Dermis microvascular lymphatic vessel endothelial cell (primary cell): ENCODE data around the gene TAS2R41. TPM values are rescaled to one million over a fixed set of nuclear protein-coding genes. Genes with fewer than 3 reads are reported as not detected.

ENCODE experiments used
- DNase-seq, 2 donors: peaks; one replicate each; pipeline versions ENCODE4 v3.0.0 to v3.0.0-alpha.2; 2010; ENCODE audit warnings: low read depth in 2 of 2
- total RNA-seq: library from RNA; depleted of rRNA; stranded (reverse); fragments of >200 nt; gene quantifications from 2 replicates; pipeline ENCODE4 v1.2.1, GENCODE V29; 2014

TAS2R41 gene
- not detected in 2 replicates for total RNA-seq

- DNase-seq = no peak
These were observed at the start of gene TAS2R41 for GRCh38 chr7:143477501-143478150. Gene TAS2R41 (plus strand): TSS chr7:143477873. CDS start chr7:143477873, 0 bp downstream.

- DNase-seq = peak in 1 of 2 donors; percentile 27
These were observed 47.6 kb upstream of the TAS2R41 start for GRCh38 chr7:143429770-143430698.

- no peak for DNase-seq
These were observed 46.6 kb upstream of the TAS2R41 start for GRCh38 chr7:143431109-143431508.

- no peak for DNase-seq
These were observed 43.9 kb upstream of the TAS2R41 start for GRCh38 chr7:143433759-143434158.

DNA sequence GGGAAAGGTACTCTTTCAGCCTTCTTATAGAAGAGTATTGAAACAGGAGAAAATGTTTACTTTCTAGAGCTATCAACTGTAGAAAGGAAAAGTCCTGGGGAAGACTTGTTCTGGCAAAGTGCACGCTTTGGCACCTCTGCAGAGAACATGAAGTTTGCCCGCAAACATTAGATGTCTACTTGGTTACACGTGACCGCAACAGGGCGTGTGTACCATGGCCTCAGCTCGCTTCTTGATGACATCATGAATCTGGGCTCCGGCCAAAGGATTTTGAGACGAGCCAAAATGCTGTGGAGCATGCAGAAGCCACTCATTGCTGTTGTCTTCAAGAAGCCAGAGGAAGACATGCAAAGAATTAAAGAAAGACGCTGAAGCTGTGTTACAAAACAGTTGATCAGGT is 43.0 kb upstream of the TAS2R41 start:
- DNase-seq = no peak

GRCh38 chr7:143435266-143435665 is 42.4 kb upstream of the TAS2R41 start:
- DNase-seq = no peak

- DNase-seq = no peak
These were observed 41.2 kb upstream of the TAS2R41 start for GRCh38 chr7:143436325-143436946.

GRCh38 chr7:143437578-143437977 is 40.1 kb upstream of the TAS2R41 start:
- peak in 1 of 2 donors; percentile 10 for DNase-seq

DNA sequence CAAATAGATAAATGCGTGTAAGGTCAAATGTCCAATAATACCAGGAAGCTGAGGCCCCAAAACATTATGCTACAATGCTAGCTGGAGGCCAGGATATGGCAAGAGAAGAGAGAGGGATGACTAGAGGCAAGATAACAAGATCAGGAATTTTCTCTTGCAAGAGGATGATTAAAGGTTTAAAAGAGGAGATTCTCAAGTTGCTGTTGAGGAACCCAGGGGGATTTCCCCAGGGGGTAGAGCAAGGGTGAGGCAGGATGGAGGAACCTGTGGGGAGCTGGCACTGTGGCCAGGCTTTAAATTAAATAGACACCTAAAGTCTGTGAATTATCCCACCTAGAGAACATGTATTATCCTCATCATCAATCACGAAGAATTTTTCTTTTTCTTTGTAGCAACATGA is 37.8 kb upstream of the TAS2R41 start:
- DNase-seq = no peak

- DNase-seq = no peak
These were observed 34.5 kb upstream of the TAS2R41 start, which contains the start of gene TAS2R60 for GRCh38 chr7:143443153-143443552. Gene TAS2R60 (plus strand): TSS chr7:143443453. CDS start chr7:143443453, 0 bp downstream.

DNA sequence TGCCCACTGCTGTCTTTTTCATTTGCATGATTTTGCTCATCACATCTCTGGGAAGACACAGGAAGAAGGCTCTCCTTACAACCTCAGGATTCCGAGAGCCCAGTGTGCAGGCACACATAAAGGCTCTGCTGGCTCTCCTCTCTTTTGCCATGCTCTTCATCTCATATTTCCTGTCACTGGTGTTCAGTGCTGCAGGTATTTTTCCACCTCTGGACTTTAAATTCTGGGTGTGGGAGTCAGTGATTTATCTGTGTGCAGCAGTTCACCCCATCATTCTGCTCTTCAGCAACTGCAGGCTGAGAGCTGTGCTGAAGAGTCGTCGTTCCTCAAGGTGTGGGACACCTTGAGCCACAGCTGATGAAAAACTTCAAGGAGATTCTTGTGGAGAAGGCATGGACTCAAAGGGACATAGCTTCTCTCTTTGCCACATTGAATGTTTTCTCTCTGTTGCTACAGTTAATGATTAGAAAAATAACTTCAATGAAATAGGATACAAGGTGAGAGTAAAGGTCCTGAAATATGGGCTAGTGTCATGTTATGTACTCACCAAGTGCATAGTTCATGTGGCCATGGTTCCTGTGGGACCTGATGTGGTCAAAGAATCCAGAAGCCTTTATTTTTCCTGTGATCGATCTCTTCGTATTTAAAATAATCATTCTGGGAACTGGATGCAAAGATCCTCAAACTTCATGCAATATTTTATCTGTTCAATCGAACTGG is 33.5 kb upstream of the TAS2R41 start:
- no peak for DNase-seq

DNA sequence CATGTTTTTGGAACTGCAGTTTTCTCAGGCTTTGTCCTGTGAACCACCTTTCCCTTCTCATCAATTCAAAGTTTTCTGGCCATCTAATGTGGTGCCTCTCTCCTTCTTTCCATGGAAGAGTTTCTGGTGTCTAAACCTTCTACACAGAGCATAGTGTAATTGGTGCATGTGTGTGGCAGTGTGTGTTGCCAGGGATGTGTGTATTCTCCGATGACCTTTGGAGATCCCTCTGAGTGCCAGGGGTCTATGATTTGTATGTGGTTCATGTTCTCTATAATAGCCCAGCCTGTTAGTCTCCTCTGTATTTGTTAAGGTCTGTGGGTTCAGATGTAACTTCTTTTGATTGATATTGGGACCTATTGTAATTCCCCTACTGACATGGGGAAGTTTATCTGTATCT is 32.9 kb upstream of the TAS2R41 start:
- no peak for DNase-seq

- no peak for DNase-seq
These were observed 30.2 kb upstream of the TAS2R41 start for GRCh38 chr7:143447466-143447865.

GRCh38 chr7:143448429-143448828 is 29.2 kb upstream of the TAS2R41 start:
- no peak for DNase-seq

DNA sequence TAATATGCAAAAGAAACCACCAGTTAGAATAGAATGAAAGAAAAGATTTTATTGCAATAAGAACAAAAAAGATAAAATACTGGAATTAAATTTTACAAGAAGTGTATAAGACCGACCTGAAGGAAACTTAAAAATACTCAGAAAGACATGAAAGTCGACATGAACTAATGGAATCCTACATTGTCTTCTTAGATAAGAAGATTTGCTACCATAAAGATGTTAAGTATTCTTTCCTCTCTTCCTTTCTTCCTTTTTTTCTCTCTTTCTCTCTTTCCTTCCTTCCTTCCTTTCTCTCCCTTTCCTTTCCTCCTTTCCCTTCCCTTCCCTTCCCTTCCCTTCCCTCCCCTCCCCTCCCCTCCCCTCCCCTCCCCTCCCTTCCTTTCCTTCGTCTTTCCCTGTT is 27.9 kb upstream of the TAS2R41 start:
- no peak for DNase-seq

DNA sequence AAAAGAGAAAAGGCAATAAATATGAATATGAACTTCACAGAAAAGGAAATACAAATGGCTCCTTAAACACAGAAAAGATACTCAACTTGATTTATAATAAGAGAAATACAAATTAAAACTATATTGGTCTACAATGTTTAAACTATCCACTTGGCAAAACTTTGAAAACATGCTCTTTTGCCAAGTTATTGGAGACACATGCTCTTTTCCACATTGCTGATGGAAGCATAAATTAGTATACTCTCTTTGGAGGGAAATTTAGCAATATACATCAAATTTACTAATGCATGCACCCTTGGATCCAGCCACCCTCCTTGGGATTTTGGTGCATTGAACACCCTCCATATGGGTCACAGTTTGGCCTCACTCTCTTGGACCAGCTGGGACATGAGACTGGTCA is 26.6 kb upstream of the TAS2R41 start:
- DNase-seq = no peak

DNA sequence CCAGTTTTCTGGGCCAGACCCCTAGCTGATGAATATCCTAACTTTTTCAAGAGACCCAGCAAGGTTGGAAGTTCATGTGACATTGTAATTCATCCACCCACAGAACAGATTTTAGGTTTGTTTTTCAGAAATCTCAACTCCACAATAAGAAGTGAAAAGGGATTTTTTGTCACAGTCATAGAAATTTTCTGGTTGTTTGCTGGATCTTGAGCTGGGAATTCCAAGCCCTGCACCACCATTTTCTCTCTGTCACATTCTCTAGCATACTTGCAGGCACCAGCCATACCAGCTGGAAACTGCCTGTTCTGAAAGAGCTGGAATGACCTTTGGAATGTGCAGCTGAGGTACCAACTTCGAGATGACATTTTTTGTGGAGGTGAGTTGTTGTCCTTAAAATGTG is 25.9 kb upstream of the TAS2R41 start:
- no peak for DNase-seq

DNA sequence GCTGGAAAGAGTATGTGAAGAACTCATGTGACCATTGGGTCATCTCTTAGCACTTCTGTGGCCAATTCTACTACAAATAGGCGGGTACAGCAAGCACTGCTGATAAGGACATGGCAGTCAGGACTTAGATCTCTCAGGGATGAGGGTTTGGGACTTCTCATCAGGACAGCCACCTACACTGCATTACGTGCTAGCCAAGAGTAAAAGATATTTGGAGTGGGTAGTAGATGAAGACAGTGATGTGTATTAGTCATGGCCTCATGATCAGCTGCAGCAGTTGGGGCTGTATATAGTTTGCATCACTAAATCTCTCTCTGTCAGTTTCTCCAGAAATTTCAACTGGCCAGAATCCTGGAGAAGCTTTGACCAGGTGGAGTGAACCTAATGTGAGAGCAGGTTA is 25.2 kb upstream of the TAS2R41 start:
- no peak for DNase-seq

- DNase-seq = no peak
These were observed 23.5 kb upstream of the TAS2R41 start for GRCh38 chr7:143454091-143454680.

DNA sequence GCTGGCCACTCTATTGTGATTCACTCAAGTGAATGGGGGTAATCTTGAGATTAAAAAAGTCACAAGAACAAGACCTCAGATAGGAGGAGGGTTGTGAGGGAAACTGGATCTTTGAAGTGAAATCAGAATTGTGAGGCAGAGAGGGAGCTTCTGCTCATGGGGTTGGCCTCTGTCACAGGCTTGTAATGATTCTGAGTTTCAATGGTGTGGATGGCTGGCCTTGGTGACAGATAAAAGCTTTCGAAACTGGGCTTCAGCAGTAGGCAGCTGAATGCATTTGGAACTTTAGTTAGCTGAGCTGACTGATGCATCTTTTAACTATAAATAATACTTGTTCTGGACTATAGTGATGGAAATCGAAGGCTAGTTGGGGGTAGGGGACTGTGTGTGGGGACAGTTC is 22.2 kb upstream of the TAS2R41 start:
- DNase-seq = no peak

DNA sequence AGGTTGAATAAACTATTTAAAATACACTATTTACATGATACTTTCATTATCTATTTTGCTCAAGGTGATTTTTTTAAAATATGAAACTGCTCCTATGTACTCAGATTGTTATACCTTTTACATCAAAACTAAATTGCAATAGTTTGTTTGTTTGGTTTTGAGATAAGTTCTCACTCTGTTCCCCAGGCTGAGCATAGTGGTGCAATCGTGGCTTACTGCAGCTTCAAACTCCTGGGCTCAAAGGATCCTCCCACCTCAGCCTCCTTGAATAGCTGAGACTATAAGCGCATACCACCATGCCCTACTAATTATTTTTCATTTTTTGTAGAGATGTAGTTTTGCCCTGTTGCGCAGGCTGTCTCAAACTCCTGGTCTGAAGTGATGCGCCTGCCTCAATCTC is 21.7 kb upstream of the TAS2R41 start:
- no peak for DNase-seq
